Measurements from ENCODE around the gene LHX6. TPM values are rescaled to one million over a fixed set of nuclear protein-coding genes. Genes with fewer than 3 reads are reported as not detected.

The LHX6 gene
- total and polyA plus RNA-seq, 8 donors = 0.29 to 46.4 (median 1.5) TPM

DNA sequence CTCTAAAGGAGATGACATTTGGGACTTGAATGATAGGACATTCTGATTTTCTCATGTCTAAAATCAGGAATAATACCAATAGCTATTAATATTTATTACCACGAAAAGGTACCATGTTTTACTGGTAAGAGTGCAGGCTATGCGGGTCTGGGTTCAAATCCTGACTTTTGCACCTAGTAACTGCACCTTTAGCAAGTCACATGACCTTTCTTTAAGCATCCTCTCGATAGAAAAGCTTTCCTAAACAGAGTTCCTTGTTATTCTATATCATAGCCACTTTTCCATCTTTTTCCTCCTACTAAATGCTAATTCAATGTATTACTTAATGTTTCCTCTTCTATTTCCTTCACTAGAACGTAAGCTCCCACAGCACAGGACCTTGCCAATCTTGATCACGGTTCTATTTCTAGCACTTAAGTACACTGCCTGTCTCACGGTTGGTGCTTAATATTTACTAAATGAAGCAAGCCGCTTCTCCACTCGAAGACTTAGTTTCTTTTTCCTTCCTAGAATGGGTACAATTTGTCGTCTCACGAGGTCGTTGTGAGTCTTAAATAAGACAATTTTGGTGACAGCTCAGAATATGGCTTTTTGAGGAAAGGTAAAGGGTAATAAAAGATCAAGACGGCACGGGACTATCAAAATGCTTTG is 35.1 kb upstream of the LHX6 start:
- H3K4me1 ChIP-seq = peaks cover 35 to 59% (median 48%) of the 10 kb centered on the region in 4 donors
- peak in 1 of 2 donors; percentile 35 for DNase-seq
- 9 to 13% (median 12%) methylated on average over 13 of the region's 13 CpGs for WGBS, 5 donors

DNA sequence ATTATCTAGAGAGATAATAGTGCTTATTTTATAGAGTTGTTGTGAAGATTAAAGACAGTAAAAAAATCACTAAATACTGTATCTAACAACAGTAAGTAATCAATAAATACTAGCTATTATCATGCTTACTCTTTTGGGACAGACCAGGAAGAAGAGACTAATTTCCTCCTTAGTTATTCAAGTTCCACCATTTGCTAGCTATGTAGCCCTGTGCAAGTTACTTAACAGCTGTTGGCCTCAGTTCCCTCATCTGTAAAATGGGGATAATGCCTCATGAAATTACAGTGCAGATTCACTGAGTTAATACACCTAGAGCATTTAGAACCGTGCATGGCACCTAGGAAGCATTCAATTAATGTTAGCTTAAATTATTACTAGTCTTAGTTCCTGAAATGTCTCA is 33.3 kb upstream of the LHX6 start:
- no peaks in the 10 kb centered on the region for H3K9me3 ChIP-seq
- WGBS, 5 donors = 80 to 93% (median 82%) methylated on average over 1 of the region's 1 CpG
- H3K36me3 ChIP-seq = peaks cover 12 to 46% (median 42%) of the 10 kb centered on the region in 4 donors
- H3K27ac ChIP-seq = peak overlapping the region in 4 of 5 donors; percentile 29 to 96 (median 94)
- H3K4me1 ChIP-seq = peaks cover 35 to 59% (median 44%) of the 10 kb centered on the region in 4 donors
- DNase-seq = no peak
- intact Hi-C loops (cut with DNase I; ENCODE audit: low total_unique reads) = loop anchor here (10.0 kb wide), 2 partner anchors 63 to 137 kb away; no protein-coding TSS in a partner anchor
- no peak for TF ChIP-seq POLR2A (IDR thresholded peaks at IDR 0.05)
- no peak overlapping the region for H3K4me3 ChIP-seq
- no peaks in the 10 kb centered on the region for H3K27me3 ChIP-seq

More for the DNA sequence above, 35.1 kb upstream of the LHX6 start:
- Histone ChIP-seq H3K9me3 (no peaks in the 10 kb centered on the region), H3K27me3 (no peaks in the 10 kb centered on the region), H3K36me3 (peaks cover 12 to 29% (median 24%) of the 10 kb centered on the region in 4 donors), H3K27ac (peak overlapping the region; percentile 92 to 96 (median 95)), H3K4me3 (peak overlapping the region; percentile 60 to 77 (median 71))
- intact Hi-C loops (cut with DNase I; ENCODE audit: low total_unique reads) = loop anchor here (10.0 kb wide), 2 partner anchors 61 to 139 kb away; no protein-coding TSS in a partner anchor
- TF ChIP-seq POLR2A (IDR thresholded peaks at IDR 0.05) (no peak), POLR2AphosphoS5 (IDR thresholded peaks at IDR 0.05) (no peak), EP300 (IDR thresholded peaks at IDR 0.05) (no peak)
- TF ChIP-seq, protein P1, sequence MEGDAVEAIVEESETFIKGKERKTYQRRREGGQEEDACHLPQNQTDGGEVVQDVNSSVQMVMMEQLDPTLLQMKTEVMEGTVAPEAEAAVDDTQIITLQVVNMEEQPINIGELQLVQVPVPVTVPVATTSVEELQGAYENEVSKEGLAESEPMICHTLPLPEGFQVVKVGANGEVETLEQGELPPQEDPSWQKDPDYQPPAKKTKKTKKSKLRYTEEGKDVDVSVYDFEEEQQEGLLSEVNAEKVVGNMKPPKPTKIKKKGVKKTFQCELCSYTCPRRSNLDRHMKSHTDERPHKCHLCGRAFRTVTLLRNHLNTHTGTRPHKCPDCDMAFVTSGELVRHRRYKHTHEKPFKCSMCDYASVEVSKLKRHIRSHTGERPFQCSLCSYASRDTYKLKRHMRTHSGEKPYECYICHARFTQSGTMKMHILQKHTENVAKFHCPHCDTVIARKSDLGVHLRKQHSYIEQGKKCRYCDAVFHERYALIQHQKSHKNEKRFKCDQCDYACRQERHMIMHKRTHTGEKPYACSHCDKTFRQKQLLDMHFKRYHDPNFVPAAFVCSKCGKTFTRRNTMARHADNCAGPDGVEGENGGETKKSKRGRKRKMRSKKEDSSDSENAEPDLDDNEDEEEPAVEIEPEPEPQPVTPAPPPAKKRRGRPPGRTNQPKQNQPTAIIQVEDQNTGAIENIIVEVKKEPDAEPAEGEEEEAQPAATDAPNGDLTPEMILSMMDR (IDR thresholded peaks at IDR 0.05) = no peak

DNA sequence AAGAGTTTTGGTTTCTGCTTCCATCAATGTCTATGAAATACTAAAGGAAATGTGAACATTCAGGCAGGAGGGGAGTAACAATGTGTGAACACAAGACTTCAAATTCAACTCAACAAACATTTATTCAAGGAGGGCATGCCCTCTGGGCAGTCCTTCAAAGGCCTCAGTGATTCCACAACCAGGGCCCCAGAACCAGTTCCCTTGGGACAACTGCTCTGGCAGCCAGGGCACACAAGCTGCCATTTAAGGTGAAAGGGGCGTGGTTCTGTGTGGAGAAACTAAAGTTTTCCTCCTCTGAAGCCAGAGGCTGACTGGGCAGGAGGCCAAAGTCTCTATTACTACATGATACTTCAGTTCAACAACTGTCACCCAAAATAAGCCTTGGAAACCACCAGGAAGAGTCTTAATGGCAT is 32.7 kb upstream of the LHX6 start:
- no peak for TF ChIP-seq EP300 (IDR thresholded peaks at IDR 0.05)
- peak in 2 of 3 donors; percentile 27 to 61 for TF ChIP-seq POLR2AphosphoS5 (IDR thresholded peaks at IDR 0.05)
- Histone ChIP-seq H3K9me3 (no peaks in the 10 kb centered on the region), H3K36me3 (peaks cover 12 to 52% (median 48%) of the 10 kb centered on the region in 4 donors), H3K4me3 (no peak overlapping the region), H3K27me3 (no peaks in the 10 kb centered on the region), H3K4me1 (peaks cover 35 to 56% (median 41%) of the 10 kb centered on the region in 4 donors), H3K27ac (peak overlapping the region; percentile 29 to 96 (median 92))
- WGBS, 5 donors = 14 to 44% (median 26%) methylated on average over 1 of the region's 1 CpG
- intact Hi-C loops (cut with DNase I; ENCODE audit: low total_unique reads) = loop anchor here (10.0 kb wide), 2 partner anchors 63 to 137 kb away; no protein-coding TSS in a partner anchor
- DNase-seq = peak; percentile 88 to 91

DNA sequence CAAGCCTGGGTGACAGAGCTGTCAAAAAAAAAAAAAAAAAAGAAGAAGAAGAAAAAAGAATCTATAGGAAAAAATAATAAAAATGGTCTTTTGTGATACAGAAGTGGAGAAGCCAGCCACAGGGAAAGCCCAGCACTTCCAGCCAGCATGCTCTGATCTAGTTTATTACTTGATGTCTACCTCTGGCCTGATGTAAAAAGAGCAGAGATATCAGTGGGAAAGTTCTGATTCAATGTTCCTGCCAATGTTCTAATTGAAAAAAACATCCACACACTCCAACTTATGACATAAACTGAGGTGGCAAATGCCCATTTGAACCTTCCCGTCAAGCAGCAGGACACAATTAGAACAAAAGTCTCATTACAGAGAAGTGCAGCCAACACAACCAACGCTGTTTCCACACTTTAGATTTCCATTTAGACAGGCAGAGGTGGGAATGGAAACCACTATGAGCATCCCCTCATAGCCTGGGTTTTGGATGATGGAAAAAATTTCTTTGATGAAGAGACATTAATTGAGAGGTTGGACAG is 30.2 kb upstream of the LHX6 start:
- no peak overlapping the region for H3K27ac ChIP-seq
- peaks cover 25 to 39% (median 32%) of the 10 kb centered on the region in 4 donors for H3K4me1 ChIP-seq
- no peaks in the 10 kb centered on the region for H3K27me3 ChIP-seq
- DNase-seq = no peak
- H3K4me3 ChIP-seq = no peak overlapping the region
- H3K9me3 ChIP-seq = no peaks in the 10 kb centered on the region
- TF ChIP-seq, protein P1 (IDR thresholded peaks at IDR 0.05) = no peak
- TF ChIP-seq POLR2A (IDR thresholded peaks at IDR 0.05) (no peak), POLR2AphosphoS5 (IDR thresholded peaks at IDR 0.05) (no peak), EP300 (IDR thresholded peaks at IDR 0.05) (no peak)
- 78 to 91% (median 86%) methylated on average over 2 of the region's 2 CpGs for WGBS, 5 donors
- peaks cover 12 to 77% (median 70%) of the 10 kb centered on the region in 4 donors for H3K36me3 ChIP-seq
- intact Hi-C loops (cut with DNase I; ENCODE audit: low total_unique reads) = no loop called here

DNA sequence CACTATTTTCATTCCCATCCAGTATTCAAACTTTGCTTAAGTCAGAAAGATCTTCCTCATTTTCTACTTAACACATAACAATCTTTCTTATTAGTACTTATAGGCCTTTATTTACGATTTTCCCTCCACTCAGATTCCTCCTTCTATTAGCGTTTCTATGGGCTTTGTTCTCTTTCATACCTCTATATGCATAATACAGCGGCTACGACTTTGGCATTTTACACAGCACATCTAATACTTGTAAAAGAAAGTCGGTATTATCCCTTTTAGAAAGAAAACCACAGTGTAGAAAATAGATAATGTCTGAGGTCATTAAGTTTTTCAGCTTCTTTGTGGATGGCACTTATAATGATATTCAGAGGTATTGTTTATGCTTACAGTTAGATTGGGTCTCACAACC is 27.4 kb upstream of the LHX6 start:
- intact Hi-C loops (cut with DNase I; ENCODE audit: low total_unique reads) = no loop called here
- Histone ChIP-seq H3K27me3 (no peaks in the 10 kb centered on the region), H3K9me3 (no peaks in the 10 kb centered on the region), H3K36me3 (peaks cover 19 to 100% (median 96%) of the 10 kb centered on the region in 4 donors), H3K4me1 (peaks cover 0 to 21% (median 5%) of the 10 kb centered on the region in 4 donors), H3K27ac (no peak overlapping the region), H3K4me3 (no peak overlapping the region)
- TF ChIP-seq POLR2A (IDR thresholded peaks at IDR 0.05) (no peak), EP300 (IDR thresholded peaks at IDR 0.05) (no peak), POLR2AphosphoS5 (IDR thresholded peaks at IDR 0.05) (no peak)
- TF ChIP-seq, protein P1 (IDR thresholded peaks at IDR 0.05) = no peak
- WGBS, 5 donors = 90 to 96% (median 93%) methylated on average over 5 of the region's 5 CpGs
- no peak for DNase-seq
